ENCODE data around the gene PDE1A.

The PDE1A gene

DNA sequence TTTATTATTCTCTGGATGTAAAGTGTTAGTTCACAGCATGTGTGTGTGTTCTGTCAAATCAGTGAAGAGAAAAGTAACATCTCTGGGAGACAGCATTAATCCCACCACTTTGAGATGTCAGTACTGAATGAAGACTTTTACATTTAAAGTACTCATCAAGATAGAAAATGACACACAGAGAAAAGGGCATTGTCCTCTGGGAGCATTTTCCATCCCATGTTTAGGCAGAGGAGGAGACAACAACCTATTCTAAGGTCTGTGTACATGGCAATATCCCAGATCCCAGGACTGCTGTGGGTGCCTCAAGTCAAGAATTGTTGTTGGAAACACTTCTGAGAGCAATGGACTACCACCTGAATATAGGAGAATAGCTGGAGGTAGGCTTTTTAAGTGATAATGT, 239.7 kb downstream of the PDE1A start:
- Histone ChIP-seq H3K36me3 (no peaks in the 10 kb centered on the region), H3K9me3 (no peaks in the 10 kb centered on the region), H3K4me3 (ENCODE audit: low read depth, low read length) (no peak overlapping the region), H3K4me1 (no peaks in the 10 kb centered on the region), H3K27me3 (no peaks in the 10 kb centered on the region)
- no peak for DNase-seq
- TF ChIP-seq, protein P1, sequence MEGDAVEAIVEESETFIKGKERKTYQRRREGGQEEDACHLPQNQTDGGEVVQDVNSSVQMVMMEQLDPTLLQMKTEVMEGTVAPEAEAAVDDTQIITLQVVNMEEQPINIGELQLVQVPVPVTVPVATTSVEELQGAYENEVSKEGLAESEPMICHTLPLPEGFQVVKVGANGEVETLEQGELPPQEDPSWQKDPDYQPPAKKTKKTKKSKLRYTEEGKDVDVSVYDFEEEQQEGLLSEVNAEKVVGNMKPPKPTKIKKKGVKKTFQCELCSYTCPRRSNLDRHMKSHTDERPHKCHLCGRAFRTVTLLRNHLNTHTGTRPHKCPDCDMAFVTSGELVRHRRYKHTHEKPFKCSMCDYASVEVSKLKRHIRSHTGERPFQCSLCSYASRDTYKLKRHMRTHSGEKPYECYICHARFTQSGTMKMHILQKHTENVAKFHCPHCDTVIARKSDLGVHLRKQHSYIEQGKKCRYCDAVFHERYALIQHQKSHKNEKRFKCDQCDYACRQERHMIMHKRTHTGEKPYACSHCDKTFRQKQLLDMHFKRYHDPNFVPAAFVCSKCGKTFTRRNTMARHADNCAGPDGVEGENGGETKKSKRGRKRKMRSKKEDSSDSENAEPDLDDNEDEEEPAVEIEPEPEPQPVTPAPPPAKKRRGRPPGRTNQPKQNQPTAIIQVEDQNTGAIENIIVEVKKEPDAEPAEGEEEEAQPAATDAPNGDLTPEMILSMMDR (IDR thresholded peaks at IDR 0.05; ENCODE audit: low read depth, low read length) = no peak

DNA sequence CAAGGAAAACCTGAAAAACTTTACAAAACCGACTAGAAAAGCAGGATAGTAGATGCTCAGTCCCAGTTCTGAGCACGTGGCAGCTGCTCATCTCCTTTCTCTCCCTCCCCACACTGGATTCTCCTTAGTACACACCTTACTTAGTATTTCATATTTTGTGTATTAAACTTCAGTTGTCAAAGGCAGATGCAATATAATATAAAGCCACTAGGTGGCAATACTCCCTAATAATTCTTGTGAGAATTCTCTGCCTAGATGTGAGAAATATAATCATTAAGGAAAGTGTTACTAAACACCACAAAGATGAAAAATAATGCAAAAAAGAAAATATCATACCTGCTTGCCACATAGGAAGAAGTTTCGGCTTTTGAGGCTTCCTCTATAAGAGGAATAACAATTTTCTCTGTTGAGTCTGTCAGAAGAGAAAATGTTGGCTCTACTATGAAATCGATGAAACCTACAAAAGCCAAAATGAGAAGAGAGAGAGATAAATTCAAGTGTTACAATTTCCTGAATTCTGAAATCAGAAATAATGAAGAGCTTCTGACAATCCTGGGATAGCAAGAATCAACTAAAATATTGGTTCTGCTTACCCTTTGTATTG, 240.6 kb downstream of the PDE1A start:
- Histone ChIP-seq H3K36me3 (no peaks in the 10 kb centered on the region), H3K4me3 (ENCODE audit: low read depth, low read length) (no peak overlapping the region), H3K4me1 (no peaks in the 10 kb centered on the region), H3K27me3 (no peaks in the 10 kb centered on the region), H3K9me3 (no peaks in the 10 kb centered on the region)
- TF ChIP-seq, protein P1 (IDR thresholded peaks at IDR 0.05; ENCODE audit: low read depth, low read length) = peak; percentile 40
- DNase-seq = no peak

DNA sequence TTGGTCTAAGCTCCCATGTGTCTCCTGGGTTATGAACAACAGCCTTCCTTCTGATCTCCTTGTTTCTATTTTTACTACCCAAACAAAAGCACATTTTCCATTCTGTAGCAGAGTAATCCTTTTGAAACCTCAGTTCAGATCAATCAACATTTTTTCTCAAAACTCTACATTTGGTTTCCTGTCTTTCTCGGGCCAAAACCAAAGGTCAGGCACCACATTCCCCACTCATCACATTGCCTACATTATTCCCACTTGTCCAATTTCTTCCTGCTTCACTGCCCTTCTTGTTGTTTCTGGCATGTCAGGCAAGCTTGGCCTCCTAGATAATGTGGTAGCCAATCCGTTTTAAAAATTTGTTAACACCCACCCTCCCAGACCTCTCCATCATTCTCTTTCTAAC, 244.4 kb downstream of the PDE1A start:
- DNase-seq = no peak
- no peaks in the 10 kb centered on the region for H3K36me3 ChIP-seq
- no peaks in the 10 kb centered on the region for H3K27me3 ChIP-seq
- H3K9me3 ChIP-seq = no peaks in the 10 kb centered on the region
- no peak overlapping the region for H3K4me3 ChIP-seq (ENCODE audit: low read depth, low read length)
- no peaks in the 10 kb centered on the region for H3K4me1 ChIP-seq
- TF ChIP-seq, protein P1 (IDR thresholded peaks at IDR 0.05; ENCODE audit: low read depth, low read length) = no peak

DNA sequence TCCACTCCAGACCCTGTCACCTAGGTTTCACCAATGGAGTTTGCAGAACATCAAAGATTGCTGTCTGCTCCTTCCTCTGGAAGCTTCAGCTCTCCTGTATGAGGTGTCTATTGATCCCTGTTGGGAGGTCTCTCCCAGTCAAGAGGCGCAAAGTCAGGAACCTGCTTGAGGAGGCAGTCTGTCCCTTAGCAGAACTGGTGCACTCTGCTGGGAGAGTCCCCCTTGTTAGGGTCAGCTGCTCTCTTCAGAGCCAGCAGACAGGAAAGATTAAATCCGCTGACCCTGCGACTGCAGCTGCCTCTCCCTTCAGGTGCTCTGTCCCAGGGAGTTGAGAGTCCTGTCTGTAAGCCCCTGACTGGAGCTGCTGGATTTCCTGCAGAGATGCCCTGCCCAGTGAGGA, 245.5 kb downstream of the PDE1A start:
- H3K4me1 ChIP-seq = no peaks in the 10 kb centered on the region
- no peaks in the 10 kb centered on the region for H3K36me3 ChIP-seq
- H3K27me3 ChIP-seq = no peaks in the 10 kb centered on the region
- H3K4me3 ChIP-seq (ENCODE audit: low read depth, low read length) = no peak overlapping the region
- TF ChIP-seq, protein P1 (IDR thresholded peaks at IDR 0.05; ENCODE audit: low read depth, low read length) = no peak
- DNase-seq = no peak
- H3K9me3 ChIP-seq = no peaks in the 10 kb centered on the region

- H3K9me3 ChIP-seq = no peaks in the 10 kb centered on the region
- no peak overlapping the region for H3K4me3 ChIP-seq (ENCODE audit: low read depth, low read length)
- DNase-seq = no peak
- no peaks in the 10 kb centered on the region for H3K4me1 ChIP-seq
- TF ChIP-seq, protein P1 (IDR thresholded peaks at IDR 0.05; ENCODE audit: low read depth, low read length) = no peak
- H3K36me3 ChIP-seq = no peaks in the 10 kb centered on the region
- H3K27me3 ChIP-seq = no peaks in the 10 kb centered on the region
Measured at GRCh38 chr2:182179176-182179575, 247.7 kb downstream of the PDE1A start.

DNA sequence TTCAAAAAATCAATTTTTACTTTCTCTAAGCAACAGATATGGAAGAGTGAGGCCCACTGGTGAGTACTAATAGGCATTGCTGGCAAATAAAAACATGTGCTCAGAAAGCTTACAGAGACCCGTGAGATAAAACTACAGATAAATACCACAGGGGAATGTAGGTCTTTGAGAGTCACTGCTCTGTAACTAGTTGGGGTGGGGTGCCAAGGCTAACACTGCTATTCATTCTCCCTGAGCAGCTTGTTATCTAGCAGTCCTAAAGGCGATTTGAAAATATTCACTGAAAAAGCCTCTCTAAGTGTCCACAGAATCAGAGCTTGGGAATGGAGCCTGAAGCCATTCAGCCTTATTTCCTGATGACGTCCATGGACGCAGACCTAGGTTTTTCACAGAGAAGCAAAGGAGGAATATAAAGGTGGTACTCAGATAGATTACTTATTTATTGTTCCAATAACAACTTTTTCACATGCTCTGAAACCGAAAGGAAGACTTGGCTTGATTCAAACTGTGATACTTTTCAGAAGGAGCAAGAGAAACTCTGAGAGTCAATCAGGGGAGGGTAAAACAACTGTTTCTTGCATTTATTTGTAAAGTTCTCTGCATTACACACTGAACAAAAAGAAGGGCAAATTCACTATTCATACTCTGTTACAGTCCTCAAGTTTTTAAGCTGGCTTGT, 252.8 kb downstream of the PDE1A start:
- no peaks in the 10 kb centered on the region for H3K36me3 ChIP-seq
- H3K9me3 ChIP-seq = no peaks in the 10 kb centered on the region
- TF ChIP-seq, protein P1 (IDR thresholded peaks at IDR 0.05; ENCODE audit: low read depth, low read length) = no peak
- H3K4me3 ChIP-seq (ENCODE audit: low read depth, low read length) = no peak overlapping the region
- no peak for DNase-seq
- H3K4me1 ChIP-seq = no peaks in the 10 kb centered on the region
- H3K27me3 ChIP-seq = no peaks in the 10 kb centered on the region

All from BE2C (cell line).